Adrenal gland (tissue), 19 donors: ENCODE measurements around the gene NMS. TPM values are rescaled to one million over a fixed set of nuclear protein-coding genes. Genes with fewer than 3 reads are reported as not detected.

Experiments used
- DNase-seq, 7 donors: peaks; one replicate each; pipeline ENCODE4 v3.0.0-alpha.2; 2019 to 2020
- H3K27ac ChIP-seq, 5 donors: fragments of 200-600 bp; sonication (generic) in 4 of 5; 1 replicate in 3 of 5; 2 replicates in 2 of 5; pipeline versions ENCODE4 v1.5.1 to v1.8.0; 2016 to 2020; ENCODE audit warnings: mild to moderate bottlenecking in 1 of 5
- H3K27me3 ChIP-seq: fragments of 200-600 bp; 2 replicates; pipeline ENCODE4 v1.8.0; 2021
- H3K36me3 ChIP-seq, 2 donors: fragments of 200-600 bp; replicated peaks in 1 of 2; 1 replicate in 1 of 2; 2 replicates in 1 of 2; pipeline versions ENCODE4 v1.5.1 to v1.8.0; 2018 to 2022
- H3K4me1 ChIP-seq, 2 donors: fragments of 200-600 bp; replicated peaks in 1 of 2; 1 replicate in 1 of 2; 2 replicates in 1 of 2; pipeline versions ENCODE4 v1.5.1 to v1.8.0; 2018 to 2021
- H3K4me3 ChIP-seq, 4 donors: fragments of 200-600 bp; sonication (generic) in 3 of 4; one replicate each; pipeline ENCODE4 v1.5.1; 2016 to 2018
- H3K9me3 ChIP-seq, 3 donors: fragments of 200-600 bp; sonication (generic) in 1 of 3; replicated peaks in 1 of 3; 1 replicate in 2 of 3; 2 replicates in 1 of 3; pipeline versions ENCODE4 v1.5.1 to v1.8.0; 2016 to 2021
- CTCF ChIP-seq, 6 experiments: fragments of 450-650 bp in 4 of 6; fragments of 200-600 bp in 2 of 6; sonication (generic) in 1 of 6; IDR thresholded peaks; 1 replicate in 5 of 6; 2 replicates in 1 of 6; pipeline versions ENCODE4 v1.5.1 to v1.8.0; 2016 to 2021; ENCODE audit warnings: antibody characterized with exemption in 6 of 6, mild to moderate bottlenecking in 2 of 6, moderate library complexity in 1 of 6
- POLR2A ChIP-seq, 2 donors: fragments of 450-650 bp; IDR thresholded peaks; one replicate each; pipeline ENCODE4 v1.6.1; 2017; ENCODE audit warnings: antibody characterized with exemption in 2 of 2, mild to moderate bottlenecking in 2 of 2, moderate library complexity in 1 of 2
- WGBS, 4 donors: extraction: QIAGEN DNeasy Blood & Tissue Kit in 2 of 4; methylation state at CpG; one replicate each; pipeline versions ENCODE4 v1.1.5 to v1.1.7; 2013 to 2017; 5-methylcytosine and 5-hydroxymethylcytosine counted together
- intact Hi-C, 2 donors: fragments of 100-400 bp; cut with DNase I; formaldehyde crosslinking; loops; one replicate each; pipeline versions ENCODE4 v1.14.1 to v1.15.0; 2022 to 2023
- long read RNA-seq, 10 donors: library from polyadenylated mRNA in 3 of 10; unstranded in 2 of 10; stranded (forward) in 1 of 10; transcript quantifications; one replicate each; pipeline ENCODE4 v2.0.0 and lab custom pipeline, GENCODE V29; 2021 to 2026
- polyA plus RNA-seq, 3 donors: library from polyadenylated mRNA; stranded (reverse); fragments of 200-250 nt in 2 of 3; fragments of 350-450 nt in 1 of 3; fragmentation: Illumina TruSeq in 1 of 3; extraction: RNeasy Lipid Tissue Mini Kit (QIAGEN cat#74804) in 1 of 3; gene quantifications; one replicate each; pipeline ENCODE4 v1.2.3, GENCODE V29; 2013 to 2014
- total RNA-seq, 9 donors: library from RNA; depleted of rRNA in 4 of 9; stranded (reverse); fragments of >200 nt in 4 of 9; fragments of 120-200 nt in 1 of 9; fragmentation: NEBNext Ultra II Directional in 1 of 9; extraction: Animal tissue kit (Norgen Biotek cat#: 25700) in 1 of 9; gene quantifications; one replicate each; pipeline versions ENCODE4 v1.1.0 to v1.2.4, GENCODE V29; 2013 to 2023
- donor health status: healthy with polysubstance abuse.
- donor health status: Bipolar disorder and iron deficiency.
- donor health status: DM: yes; HTN: yes; CAD: no.
- donor health status: DM: no; HTN: no; CAD: no.
- donor health status: DM: no; HTN: no; CAD: no.
- donor health status: DM: yes; HTN: yes; CAD: no.

NMS gene
- total RNA-seq (not detected), polyA plus RNA-seq (not detected)
- long read RNA-seq, donor 1, result 0 reads
- long read RNA-seq, donor 2, result 0 reads
- long read RNA-seq, donor 3, result 0 reads
- long read RNA-seq, donor 4, result 0 reads
- long read RNA-seq, donor 5, result 0 reads
- long read RNA-seq, donor 6, result 0 reads
- long read RNA-seq, donor 7, result 0 reads
- long read RNA-seq, donor 8, result 0 reads
- long read RNA-seq, donor 9, result 0 reads
- long read RNA-seq, donor 10, result 0 reads

DNA sequence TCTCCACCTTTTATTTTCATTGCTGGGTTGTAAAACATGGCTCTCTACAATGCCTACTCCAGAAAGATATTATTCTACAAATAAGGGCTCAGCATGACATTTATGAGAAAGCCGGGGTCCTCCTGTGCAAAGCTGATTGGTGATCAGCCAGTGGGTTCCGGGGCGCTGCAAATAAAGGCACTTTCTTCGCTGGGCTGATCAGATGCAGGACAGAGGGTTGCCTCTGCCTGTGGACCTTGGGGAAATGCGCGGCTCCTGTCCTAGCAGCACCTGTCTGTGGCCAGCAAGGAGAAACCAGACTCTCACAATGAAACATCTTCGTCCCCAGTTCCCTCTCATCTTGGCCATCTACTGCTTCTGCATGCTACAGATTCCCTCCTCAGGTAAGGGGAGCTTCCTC, at the start of gene NMS:
Gene NMS (plus strand): TSS at position 301 of the 400 bp plus-strand sequence. CDS start 7 bp downstream, at position 308.
- Histone ChIP-seq H3K9me3 (no peaks in the 10 kb centered on the region), H3K4me3 (no peak within 1 kb of the TSS), H3K27ac (no peak within 1 kb of the TSS), H3K4me1 (no peaks in the 10 kb centered on the region), H3K27me3 (peaks cover 15% of the 10 kb centered on the region), H3K36me3 (no peaks in the 10 kb centered on the region)
- intact Hi-C loops, result no loop called here
- WGBS, 4 donors, result 82 to 89% (median 84%) methylated on average over 7 of the region's 7 CpGs
- TF ChIP-seq POLR2A (IDR thresholded peaks at IDR 0.05) (no peak), CTCF (IDR thresholded peaks at IDR 0.05) (no peak)
- no peak for DNase-seq

DNA sequence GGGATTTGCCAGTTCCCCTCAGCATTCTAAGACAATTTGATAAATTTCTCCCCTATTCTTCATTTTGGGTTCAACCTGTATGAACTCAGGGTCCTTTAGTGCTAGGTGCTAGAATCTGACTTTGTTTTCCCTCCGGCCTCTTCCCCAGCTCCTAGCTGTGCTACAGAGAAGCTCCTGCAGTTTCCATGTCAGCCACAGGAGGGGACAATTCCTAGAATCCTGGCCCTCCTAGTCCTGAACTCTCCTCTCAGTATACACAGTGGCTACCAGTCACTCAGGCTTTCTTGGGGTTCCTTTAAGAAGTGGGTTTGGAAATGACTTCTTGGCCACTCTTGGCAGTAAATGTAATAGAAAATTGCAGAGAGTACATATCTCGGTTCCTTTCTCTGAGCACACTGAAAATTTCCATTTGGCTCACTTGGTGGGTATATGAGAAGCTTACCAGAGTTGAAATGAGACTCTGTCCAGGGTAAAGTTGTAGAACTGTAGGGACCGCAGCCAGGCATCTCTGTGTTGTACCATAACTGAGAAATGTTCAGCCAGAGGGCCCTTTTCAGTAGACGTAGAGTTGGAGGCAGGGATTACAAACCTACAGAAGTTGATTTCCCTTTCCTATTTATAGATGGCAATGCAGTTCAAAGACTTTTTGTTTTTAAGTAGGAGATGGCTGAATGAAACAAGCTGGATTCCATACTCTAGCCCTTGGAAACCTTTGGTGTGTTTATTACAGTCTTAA, 47.8 kb upstream of the NMS start:
- Histone ChIP-seq H3K4me1 (no peaks in the 10 kb centered on the region), H3K9me3 (no peaks in the 10 kb centered on the region), H3K36me3 (no peaks in the 10 kb centered on the region), H3K27me3 (no peaks in the 10 kb centered on the region), H3K27ac (no peak overlapping the region), H3K4me3 (no peak overlapping the region)
- WGBS, 4 donors, result 84 to 92% (median 87%) methylated on average over 4 of the region's 4 CpGs
- intact Hi-C loops, result no loop called here
- DNase-seq, result peak in 4 of 7 donors; percentile 22 to 72 (median 32)
- TF ChIP-seq POLR2A (IDR thresholded peaks at IDR 0.05), result no peak
- peak; percentile 28 to 55 (median 37) for TF ChIP-seq CTCF (IDR thresholded peaks at IDR 0.05)

- Histone ChIP-seq H3K27me3 (no peaks in the 10 kb centered on the region), H3K9me3 (no peaks in the 10 kb centered on the region), H3K36me3 (no peaks in the 10 kb centered on the region), H3K4me1 (no peaks in the 10 kb centered on the region), H3K27ac (no peak overlapping the region), H3K4me3 (no peak overlapping the region)
- no peak for TF ChIP-seq CTCF (IDR thresholded peaks at IDR 0.05)
- no peak for TF ChIP-seq POLR2A (IDR thresholded peaks at IDR 0.05)
- 62 to 91% (median 80%) methylated on average over 1 of the region's 1 CpG for WGBS, 4 donors
- intact Hi-C loops, result no loop called here
- DNase-seq, result no peak
Observed at GRCh38 chr2:100423631-100424030, 46.7 kb upstream of the NMS start.

- WGBS, 4 donors, result 69 to 77% (median 75%) methylated on average over 4 of the region's 4 CpGs
- no peak for DNase-seq
- intact Hi-C loops, result no loop called here
- TF ChIP-seq POLR2A (IDR thresholded peaks at IDR 0.05) (no peak), CTCF (IDR thresholded peaks at IDR 0.05) (no peak)
- H3K4me1 ChIP-seq, result no peaks in the 10 kb centered on the region
- no peaks in the 10 kb centered on the region for H3K27me3 ChIP-seq
- no peak overlapping the region for H3K27ac ChIP-seq
- no peaks in the 10 kb centered on the region for H3K36me3 ChIP-seq
- no peaks in the 10 kb centered on the region for H3K9me3 ChIP-seq
- no peak overlapping the region for H3K4me3 ChIP-seq
Observed at GRCh38 chr2:100424277-100424875, 45.9 kb upstream of the NMS start.
